Measurements from ENCODE around the gene COL19A1.
A peak's percentile ranks its signal among the peaks of the same experiment; 100 is the strongest.
"Not testable (repeated sequence)": the region's sequence is repeated elsewhere in the genome, so short reads cannot be mapped to it uniquely, and the experiment has no call there.

Gene COL19A1

DNA sequence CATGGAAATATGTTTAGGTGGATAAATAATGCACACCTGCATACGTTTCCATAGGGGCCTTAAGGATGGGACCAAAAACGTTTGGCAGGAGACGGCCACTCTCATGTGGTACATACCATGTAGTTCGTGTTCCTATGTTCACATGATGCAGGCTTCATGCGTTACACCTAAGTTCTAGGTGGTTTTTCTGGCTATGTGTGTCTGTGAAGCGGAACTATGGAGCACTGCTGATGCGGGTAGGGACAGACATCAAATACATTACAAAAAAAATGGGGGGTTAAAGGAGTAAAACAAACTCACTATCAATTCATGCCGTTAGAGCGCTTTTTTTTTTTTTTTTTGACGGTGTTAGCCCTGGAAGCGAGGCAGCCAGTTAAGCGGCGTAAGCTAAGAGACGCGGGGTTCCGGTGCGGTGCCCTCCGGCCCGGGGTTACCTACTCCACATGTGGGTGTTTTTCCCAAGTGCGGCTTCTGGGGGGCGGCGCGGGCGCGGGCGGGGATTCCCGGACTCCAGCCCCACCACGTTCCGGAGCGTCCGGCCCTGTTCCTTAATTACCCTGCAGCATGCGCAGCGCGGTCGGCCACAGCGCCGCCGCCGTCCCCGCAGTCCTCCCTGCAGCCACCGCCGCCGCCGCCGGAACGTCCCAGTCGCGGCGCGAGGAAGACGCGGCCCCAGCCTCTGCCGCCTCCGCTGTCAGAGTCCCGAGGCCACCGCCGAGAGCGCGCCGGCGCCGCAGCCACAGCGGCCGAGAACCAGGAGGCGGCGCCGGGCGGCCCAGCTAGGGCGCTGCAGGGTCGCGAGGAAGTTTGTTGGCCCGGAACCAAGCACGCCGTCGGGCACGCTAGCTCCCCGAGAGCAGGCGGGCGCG, 648 bp downstream of the COL19A1 start:
- DNase-seq (ENCODE audit: low spot score), result peak; percentile 67

DNA sequence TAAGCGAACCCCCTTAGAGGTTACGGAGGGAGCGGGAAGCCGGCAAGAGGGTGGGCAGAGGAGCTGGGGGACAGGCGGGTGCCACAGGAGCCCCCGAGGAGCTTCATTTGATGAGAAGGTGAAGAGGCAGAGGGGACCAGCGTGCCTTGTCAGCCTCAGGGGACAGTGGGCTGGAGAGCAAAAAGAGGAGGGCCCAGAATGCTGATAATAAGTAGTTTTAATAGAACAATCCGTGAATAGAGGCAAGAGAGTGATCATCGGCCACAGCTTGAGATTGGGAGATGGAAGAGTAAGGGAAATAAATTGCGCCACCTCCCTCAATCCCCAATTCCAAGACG, 1.3 kb downstream of the COL19A1 start:
- DNase-seq (ENCODE audit: low spot score), result no peak

DNA sequence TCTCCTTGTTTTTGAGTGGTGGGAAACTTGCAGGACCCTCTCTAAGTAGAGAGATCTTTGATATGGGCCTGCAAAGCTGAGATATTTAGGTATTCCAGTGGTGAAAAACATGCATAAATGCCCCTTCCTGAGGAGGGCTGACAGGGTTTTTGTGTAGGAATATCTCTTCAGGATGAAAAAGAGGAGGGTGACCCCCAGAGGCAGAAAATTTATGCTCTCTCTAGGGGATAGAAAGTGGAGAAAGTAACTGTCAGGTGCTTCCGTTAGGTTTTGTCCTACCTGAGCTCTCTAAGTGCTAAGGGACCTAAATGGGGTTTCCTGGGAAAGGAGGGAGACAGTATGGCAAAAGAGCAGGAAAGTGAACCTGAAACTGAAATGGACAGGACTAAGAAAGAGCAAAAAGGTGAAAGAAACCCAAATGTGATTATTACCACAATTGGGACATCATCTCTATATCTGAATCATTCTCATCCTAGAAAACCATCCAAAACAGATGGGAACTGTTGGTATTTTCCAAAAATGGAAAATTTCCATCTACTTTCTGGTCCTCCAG, 2.0 kb downstream of the COL19A1 start:
- no peak for DNase-seq (ENCODE audit: low spot score)

DNA sequence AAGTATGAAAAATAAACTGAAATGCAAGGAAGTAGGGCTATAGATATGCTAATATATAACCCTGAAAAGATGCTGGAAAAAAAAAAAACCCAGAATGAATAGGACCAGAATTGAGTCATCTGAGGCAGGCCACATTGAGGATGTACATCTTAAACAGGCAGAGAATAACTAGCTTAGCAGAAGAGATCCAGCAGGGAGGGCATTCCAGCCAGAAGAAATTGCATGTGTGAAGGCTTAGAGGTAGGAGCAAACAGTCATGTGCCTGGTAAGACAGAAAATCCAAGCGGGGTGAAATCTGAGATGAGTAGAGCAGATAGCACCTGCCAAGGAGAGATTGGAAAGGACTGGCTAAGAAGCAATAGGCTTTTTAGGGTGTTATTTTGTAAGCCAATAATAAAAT, 2.6 kb downstream of the COL19A1 start:
- no peak for DNase-seq (ENCODE audit: low spot score)

DNA sequence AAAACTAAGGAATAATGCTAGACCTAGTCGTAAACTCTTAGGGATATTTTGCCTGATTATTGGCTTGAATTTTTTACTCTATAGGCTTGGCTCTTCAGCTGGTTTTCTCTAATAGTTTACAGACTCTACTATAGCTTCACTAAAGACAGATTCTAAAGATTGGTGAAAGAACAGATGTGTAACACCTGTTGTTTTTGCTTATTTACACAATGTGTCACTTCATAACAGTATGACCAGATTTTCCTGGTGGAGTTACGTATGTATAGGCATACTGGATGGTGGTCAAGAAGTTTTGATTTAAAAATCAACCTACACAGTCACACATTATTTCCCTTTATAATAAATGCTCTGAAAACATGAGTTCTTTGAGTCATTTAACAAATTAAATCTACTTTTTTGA, 4.8 kb downstream of the COL19A1 start:
- no peak for DNase-seq (ENCODE audit: low spot score)

DNA sequence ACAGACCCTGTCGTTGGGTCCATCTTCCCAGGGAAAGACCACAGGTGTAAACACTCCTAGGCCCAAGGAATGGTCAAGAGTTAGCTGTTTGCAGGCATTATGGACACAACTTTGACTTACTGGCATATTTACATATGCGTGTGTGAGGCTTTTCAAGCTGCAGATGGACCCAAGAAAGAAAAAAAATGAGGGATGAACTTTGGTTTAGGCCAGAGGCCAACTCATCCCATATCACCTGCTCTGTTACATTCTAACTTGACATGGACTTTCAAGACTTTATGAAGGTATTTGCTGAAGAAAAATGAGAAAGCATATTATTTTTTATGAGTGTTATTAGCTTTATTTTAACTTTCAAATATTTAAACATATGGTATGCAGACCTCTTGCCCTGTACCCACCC, 6.9 kb downstream of the COL19A1 start:
- DNase-seq (ENCODE audit: low spot score), result no peak

DNA sequence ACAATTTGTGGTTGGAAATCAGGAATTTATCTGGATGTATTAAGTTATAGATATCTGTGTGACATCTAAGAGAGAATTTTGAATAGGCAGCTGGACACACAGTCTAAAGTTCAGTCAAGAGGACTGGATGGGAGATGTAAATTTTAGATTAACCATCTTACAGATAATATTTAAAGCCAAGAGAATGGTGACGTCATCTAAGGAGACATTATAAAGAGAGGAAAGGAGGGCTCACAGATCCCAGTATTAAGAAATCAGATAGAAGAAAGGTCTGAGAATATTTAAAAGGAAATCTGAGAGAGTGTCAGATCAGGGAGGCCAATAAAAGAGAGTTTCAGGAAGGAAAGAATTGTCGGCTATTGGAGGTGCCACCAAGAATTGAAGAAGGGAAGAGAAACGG, 9.4 kb downstream of the COL19A1 start:
- no peak for DNase-seq (ENCODE audit: low spot score)

DNA sequence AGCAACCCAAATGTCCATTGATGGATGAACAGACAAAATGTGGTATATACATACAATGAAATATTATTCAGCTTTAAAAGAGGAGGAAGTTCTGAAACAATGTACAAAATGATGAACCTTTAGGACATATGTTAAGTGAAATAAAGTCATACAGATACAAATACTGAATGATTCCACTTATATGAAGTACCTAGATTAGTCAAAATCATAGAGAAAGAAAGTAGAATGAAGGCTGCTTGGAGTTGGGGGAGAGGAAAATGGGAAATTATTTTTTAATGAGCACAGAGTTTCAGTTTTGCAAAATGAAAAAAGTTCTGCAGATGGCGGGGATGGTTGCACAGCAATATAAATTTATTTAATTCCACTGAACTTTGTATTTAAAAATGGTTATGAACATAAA, 12.4 kb downstream of the COL19A1 start:
- no peak for DNase-seq (ENCODE audit: low spot score)

DNA sequence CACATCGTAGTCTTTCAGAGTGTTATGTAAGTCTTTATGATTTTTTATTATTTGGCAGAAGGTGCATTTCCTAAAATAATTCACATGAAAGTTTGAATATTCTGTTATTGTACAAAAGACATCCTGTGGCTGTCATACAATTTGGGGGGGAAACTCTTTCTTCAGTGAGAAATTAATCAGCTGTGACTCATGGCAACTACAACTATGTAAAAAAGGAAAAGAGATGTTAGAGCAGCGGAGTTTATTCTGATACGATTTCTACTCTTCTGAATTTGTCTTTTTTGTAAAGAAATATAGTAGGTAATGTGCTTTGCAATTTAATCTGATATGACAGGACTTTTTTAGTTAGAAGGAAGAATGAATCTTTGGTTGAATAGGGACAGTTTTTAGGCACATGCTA, 14.2 kb downstream of the COL19A1 start:
- DNase-seq (ENCODE audit: low spot score), result no peak

DNA sequence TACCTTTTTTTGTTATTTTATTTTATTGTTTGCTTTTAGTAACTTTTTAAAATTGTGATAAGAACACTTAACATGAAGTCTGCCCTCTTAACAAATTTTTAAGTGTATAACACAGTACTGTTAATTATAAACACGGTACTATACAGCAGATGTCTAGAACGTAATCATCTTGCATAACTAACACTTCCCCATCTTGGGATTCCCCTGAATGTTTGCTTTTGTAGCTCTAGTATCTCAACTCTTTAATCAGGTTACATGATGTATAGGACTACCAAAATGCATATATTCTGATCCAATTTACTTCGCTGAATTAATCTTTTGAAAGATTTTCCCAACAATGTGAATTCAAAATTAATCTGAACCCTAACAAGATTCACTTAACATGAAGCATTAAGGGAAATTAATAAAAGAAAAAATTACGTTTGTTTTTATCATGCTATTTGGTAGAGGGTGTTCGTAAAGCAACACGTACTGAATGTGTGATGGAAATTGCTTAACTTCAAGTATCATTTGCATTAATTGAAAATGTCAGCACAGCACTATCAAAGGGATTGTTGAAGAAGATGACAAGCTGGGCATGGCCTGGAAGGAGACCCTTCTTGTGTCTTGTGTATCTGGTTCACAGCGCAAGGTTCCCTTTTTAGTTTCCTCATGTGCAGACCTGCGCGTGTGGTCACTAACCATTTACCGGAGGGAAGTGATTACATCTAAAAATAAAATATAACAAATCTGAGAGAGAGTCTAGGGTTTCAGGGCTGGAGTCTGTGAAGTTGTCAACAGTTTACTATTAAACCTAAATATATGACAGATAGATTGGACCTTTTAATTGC, 15.2 kb downstream of the COL19A1 start:
- DNase-seq (ENCODE audit: low spot score), result peak; percentile 41

DNA sequence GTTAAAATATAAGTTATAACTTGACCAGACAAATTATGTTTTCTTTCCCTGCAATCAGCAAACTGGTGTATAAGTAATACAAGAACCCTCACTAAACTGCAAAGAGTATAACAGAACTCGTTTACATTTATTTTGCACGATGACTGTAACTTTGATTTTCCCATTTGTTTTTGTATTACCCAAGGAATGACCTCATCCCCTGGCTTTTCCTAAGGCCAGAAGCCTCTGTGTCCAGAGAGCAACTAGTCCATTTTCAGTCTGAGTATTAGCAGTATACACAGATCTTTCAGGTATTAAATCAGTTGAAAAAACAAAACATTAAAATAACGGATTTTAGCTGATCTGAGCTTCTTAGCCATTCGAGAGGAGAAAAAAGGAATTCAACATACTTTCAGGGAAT, 17.2 kb downstream of the COL19A1 start:
- no peak for DNase-seq (ENCODE audit: low spot score)

DNA sequence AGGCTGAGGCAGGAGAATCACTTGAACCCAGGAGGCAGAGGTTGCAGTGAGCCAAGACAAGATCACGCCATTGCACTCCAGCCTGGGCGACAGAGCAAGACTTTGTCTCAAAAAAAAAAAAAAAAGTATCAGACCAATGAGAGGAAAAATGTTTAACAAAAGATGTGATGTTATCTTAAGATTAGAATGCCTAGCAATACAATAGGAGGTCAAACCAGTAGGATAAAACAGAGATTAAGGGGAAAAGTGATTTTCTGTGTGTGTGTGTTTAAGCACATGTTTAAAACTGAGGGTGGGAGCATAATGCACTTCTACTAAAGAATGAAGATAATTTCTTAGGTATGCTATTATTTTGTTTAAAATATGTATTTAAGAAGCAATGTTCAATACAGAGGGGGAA, 17.9 kb downstream of the COL19A1 start:
- DNase-seq (ENCODE audit: low spot score), result no peak

DNA sequence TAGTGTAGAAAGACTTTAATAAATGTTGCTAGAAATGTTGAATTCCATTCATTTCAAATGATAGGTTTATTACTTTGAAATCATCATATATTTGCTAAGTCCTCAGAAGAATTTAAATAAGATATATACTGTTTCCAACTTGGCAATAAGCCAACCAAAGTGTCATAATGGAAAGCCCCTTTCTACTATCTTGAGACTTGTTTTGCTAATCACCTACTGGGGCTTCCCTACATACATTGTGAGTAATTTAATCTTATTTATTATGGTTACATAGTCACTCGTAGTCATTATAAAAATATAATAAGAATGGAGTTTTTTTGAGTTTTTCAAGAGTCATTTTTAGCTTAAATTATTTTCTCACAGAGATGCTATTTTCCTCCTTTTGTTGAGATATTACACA, 20.7 kb downstream of the COL19A1 start:
- no peak for DNase-seq (ENCODE audit: low spot score)

DNA sequence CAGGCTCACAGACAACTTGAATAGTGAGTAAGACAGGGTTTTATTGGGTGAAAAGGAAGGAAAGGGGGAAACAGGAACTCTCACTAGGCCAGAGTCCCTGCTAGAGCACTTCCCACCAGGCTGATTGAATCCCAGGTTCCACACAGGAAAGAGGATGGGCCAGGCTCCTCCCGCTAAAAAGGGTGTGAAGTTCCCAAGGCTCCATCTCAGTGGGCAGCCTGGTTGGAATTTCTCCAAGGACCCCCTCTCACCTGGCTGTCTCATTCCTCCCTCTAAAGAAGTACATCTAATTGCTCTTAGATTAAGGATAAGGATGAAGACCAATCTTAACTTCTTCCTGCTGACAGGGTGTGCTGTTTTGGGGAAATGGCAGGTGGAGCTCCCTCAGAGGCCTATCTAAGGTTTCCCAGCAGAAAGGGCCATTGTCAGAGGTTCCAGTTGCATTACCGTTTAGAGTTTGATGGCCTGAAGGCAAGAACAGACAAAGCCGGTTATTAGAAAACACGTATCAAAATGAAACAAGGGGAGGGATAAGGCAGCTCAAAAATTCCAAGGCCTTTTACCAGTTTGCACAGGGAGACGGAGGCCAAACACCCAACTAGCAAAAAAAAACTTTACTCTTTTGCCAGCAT, 21.5 kb downstream of the COL19A1 start:
- no peak for DNase-seq (ENCODE audit: low spot score)

DNA sequence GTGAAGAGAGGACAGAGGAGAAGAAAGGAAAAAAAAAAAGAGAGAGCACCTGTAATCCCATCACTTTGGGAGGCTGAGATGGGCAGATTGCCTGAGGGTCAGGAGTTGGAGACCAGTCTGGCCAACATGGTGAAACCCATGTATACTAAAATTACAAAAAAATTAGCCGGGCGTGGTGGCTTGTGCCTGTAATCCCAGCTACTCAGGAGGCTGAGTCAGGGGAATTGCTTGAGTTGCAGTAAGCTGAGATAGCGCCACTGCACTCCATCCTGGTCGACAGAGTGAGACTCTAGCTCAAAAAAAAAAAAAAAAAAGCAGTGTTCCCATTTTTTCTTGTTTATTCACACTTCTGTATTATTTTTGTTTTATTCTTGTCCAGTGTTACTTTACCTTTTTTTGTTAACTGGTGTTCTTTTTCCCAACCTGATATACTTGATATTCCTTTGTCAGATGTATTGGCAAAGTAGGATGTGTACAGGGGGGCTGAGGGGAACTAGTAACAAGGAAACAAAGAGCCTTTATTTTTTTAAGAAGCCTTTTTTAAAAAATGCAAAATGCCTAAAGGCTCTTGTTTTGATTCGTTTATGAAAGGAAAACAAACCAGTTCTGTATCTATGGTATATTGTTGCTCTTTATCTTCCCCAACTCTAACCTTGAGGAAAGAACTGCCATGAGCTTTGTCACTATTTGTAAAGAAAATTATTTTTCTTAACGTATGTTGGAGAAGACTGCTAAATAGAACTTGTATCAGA, 22.3 kb downstream of the COL19A1 start:
- DNase-seq (ENCODE audit: low spot score), result no peak

DNA sequence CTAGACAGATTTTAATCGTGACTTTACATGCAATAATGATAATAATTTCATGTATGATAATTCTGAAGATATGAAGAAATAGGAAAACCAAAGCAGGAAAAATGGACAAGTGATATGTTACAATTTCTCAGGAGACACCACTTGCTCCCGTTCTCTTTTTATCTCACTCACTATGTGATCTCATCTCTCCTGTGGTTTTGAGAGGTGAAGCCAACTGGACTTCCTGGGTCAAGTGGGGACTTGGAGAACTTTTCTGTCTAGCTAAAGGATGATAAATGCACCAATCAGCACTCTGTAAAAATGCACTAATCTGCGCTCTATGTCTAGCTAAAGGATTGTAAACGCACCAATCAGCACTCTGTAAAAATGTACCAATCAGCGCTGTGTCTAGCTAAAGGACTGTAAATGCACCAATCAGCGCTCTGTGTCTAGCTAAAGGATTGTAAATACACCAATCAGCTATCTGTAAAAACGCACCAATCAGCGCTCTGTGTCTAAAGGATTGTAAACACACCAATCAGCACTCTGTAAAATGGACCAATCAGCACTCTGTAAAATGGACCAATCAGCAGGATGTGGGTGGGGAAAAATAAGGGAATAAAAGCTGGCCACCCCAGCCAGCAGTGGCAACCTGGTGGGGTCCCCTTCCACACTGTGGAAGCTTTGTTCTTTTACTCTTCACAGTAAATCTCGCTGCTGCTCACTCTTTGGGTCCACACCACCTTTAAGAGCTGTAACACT, 23.0 kb downstream of the COL19A1 start:
- not testable (repeated sequence) for DNase-seq (ENCODE audit: low spot score)

DNA sequence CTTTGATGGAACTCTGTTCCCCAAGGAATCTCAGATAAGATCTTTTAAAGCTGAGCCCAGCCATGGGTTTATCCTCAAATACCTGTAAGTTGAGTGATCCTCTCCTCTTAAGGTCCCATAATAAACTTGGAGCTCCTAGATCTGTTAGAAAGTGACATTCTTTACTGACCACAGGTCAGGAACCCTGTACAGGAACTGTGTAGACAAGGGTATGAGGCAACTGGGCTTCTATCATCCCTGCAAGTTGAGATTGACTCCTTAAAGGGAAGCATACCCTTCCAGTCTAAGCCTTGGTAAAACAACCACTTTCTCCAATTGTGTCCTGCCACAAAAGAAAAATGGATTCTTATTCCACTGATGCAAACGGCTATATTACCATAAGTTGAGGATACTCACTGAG, 26.2 kb downstream of the COL19A1 start:
- not testable (repeated sequence) for DNase-seq (ENCODE audit: low spot score)

DNA sequence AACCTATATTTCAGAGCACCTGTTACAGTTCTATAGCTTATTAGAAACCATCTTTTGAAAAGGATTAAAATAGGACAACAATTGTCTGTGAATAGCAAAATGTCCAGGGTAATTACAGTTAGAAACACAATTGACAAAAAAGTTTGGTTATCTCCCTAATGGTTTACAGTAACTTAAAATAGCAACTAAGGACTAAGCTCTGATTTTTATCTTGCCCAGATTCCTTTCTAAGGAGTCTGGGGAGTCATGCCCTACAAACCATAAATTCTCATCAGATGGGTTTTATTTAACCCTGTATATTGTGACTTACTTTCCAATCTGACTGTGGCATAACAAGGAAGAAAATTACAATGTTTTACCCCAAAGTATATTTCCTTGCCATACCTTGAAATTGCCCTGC, 26.9 kb downstream of the COL19A1 start:
- DNase-seq (ENCODE audit: low spot score), result not testable (repeated sequence)

DNA sequence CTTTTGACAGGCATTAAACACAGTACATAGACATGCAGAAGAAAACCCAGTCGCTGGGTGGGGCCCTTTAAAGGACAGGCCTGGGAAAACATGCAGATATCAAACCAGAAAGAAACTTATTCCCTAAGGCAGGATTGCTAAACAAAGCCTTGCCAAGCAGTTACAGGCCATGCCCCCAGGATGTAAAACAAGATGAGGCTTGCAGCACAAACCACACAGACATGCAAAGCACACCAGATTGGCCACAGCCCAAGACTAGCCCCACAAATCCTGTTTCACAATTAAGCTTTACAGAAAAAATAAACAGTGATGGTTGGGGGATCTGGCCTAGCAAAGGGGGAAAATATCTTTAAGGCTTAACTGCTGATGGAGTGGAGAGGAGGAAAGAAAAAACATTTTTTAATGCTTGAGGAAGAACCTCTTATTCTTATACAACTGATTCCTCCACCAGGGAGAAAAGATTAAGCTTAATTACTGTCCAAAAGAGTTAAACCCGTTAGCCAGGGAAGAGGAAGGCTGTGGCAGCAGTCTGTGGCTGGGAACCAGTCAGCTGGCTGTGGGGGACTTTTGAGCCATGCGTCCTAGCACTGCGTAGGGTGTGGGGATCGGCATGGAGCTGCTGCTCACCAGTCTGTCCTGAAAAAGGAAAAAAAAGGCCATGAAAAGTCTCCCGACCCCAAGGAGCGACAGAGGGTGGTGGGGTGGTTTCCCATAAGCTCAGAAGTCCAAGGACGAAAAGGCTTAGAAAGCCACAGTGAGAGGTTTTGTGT, 28.4 kb downstream of the COL19A1 start:
- DNase-seq (ENCODE audit: low spot score), result no peak

DNA sequence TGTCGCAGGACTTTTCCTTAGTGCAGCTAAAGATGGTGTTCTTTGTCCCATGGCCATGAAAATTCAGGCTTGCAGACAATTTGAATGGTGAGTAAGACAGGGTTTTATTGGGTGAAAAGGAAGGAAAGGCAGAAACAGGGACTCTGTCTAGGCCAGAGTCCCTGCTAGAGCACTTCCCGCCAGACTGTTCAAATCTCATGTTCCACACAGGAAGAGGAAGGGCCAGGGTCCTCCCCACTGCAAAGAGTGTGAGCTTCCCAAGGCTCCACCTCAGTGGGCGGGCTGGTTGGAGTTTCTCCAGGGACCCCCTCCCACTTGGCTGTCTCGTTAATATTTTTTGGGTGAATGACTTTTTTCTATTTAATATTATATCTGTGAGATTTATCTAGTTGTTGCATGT, 29.0 kb downstream of the COL19A1 start:
- DNase-seq (ENCODE audit: low spot score), result no peak
